Kidney (tissue), 14 donors: ENCODE measurements around the gene UNC13C. TPM values are rescaled to one million over a fixed set of nuclear protein-coding genes. Genes with fewer than 3 reads are reported as not detected.

Experiments
- DNase-seq, 5 donors: peaks; one replicate each; pipeline ENCODE4 v3.0.0-alpha.2; 2013 to 2020
- FAIRE-seq: peaks from 2 replicates; lab custom pipeline; 2012; peaks lifted over from hg19 to GRCh38; lab: Jason Lieb, UNC
- H3K27ac ChIP-seq, 2 donors: one replicate each; pipeline ENCODE4 v1.7.0; 2013; ENCODE audit warnings: low read depth in 2 of 2, low read length in 2 of 2, inconsistent platforms in 1 of 2
- H3K27me3 ChIP-seq: one replicate; pipeline ENCODE4 v1.7.1; 2013; ENCODE audit warnings: low read length, inconsistent platforms; ENCODE audit not compliant: control insufficient read depth, insufficient read depth
- H3K36me3 ChIP-seq, 3 donors: one replicate each; pipeline versions ENCODE4 v1.7.0 to v1.7.1; 2013; ENCODE audit warnings: low read length in 3 of 3, control low read depth in 1 of 3, inconsistent platforms in 1 of 3; ENCODE audit not compliant: insufficient read depth in 3 of 3, control insufficient read depth in 2 of 3
- H3K4me1 ChIP-seq, 3 donors: one replicate each; pipeline versions ENCODE4 v1.7.0 to v1.7.1; 2013; ENCODE audit warnings: low read length in 3 of 3, inconsistent platforms in 1 of 3, low read depth in 1 of 3; ENCODE audit not compliant: control insufficient read depth in 2 of 3, insufficient read depth in 2 of 3
- H3K4me3 ChIP-seq, 3 donors: one replicate each; pipeline versions ENCODE4 v1.7.0 to v1.8.1; 2013; ENCODE audit warnings: low read length in 3 of 3, control low read depth in 1 of 3, inconsistent platforms in 1 of 3
- H3K9ac ChIP-seq, 3 donors: one replicate each; pipeline versions ENCODE4 v1.7.0 to v1.7.1; 2013; ENCODE audit warnings: low read length in 3 of 3, control low read depth in 1 of 3, inconsistent platforms in 1 of 3
- H3K9me3 ChIP-seq, 3 donors: one replicate each; pipeline versions ENCODE4 v1.7.0 to v1.7.1; 2013; ENCODE audit warnings: low read length in 3 of 3, control low read depth in 1 of 3, inconsistent platforms in 1 of 3; ENCODE audit not compliant: control insufficient read depth in 2 of 3, insufficient read depth in 1 of 3
- CTCF ChIP-seq: IDR thresholded peaks from 3 replicates; pipeline ENCODE4 v1.5.1; 2012; ENCODE audit warnings: mild to moderate bottlenecking, moderate library complexity, borderline replicate concordance; ENCODE audit not compliant: insufficient read depth; ENCODE audit errors: extremely low read depth
- intact Hi-C: fragments of 100-400 bp; cut with DNase I; formaldehyde crosslinking; loops from one replicate; pipeline ENCODE4 v1.11.1; 2022
- polyA plus RNA-seq: library from polyadenylated mRNA; stranded (reverse); fragments of 350-450 nt; fragmentation: Illumina TruSeq; extraction: RNeasy Lipid Tissue Mini Kit (QIAGEN cat#74804); gene quantifications from one replicate; pipeline ENCODE4 v1.2.3, GENCODE V29; 2014; ENCODE audit warnings: low read depth, low replicate concordance; ENCODE audit not compliant: insufficient read depth
- total RNA-seq: library from RNA; stranded (reverse); fragmentation: NEBNext Ultra II Directional; extraction: Animal tissue kit (Norgen Biotek cat#: 25700); gene quantifications from one replicate; pipeline ENCODE4 v1.2.1, GENCODE V29; 2021
- donor health status: control.
- donor health status: control.
- donor health status: control.
- donor health status: control.
- donor health status: control.
- donor health status: DM: yes; HTN: yes; CAD: no.
- donor health status: Normal renal cell carcinoma (clear cell type).

Gene UNC13C
- total and polyA plus RNA-seq, 2 donors from 2014 or later: 0.19 to 0.45 TPM

- no peak for DNase-seq
- FAIRE-seq: no peak
- H3K36me3 ChIP-seq: no peaks in the 10 kb centered on the region
- no peaks in the 10 kb centered on the region for H3K4me1 ChIP-seq
- H3K9ac ChIP-seq: no peak overlapping the region
- no peaks in the 10 kb centered on the region for H3K27me3 ChIP-seq
- no peaks in the 10 kb centered on the region for H3K9me3 ChIP-seq
- no peak for TF ChIP-seq CTCF
- intact Hi-C loops: no loop called here
- no peak overlapping the region for H3K27ac ChIP-seq
- H3K4me3 ChIP-seq: no peak overlapping the region
Measured at GRCh38 chr15:54007256-54007655, 29.0 kb downstream of the UNC13C start.

GRCh38 chr15:54011656-54012055 lies 33.4 kb downstream of the UNC13C start:
- Histone ChIP-seq H3K4me1 (no peaks in the 10 kb centered on the region), H3K27me3 (no peaks in the 10 kb centered on the region), H3K27ac (no peak overlapping the region), H3K36me3 (no peaks in the 10 kb centered on the region), H3K9ac (no peak overlapping the region), H3K9me3 (no peaks in the 10 kb centered on the region), H3K4me3 (no peak overlapping the region)
- intact Hi-C loops: no loop called here
- no peak for TF ChIP-seq CTCF
- no peak for DNase-seq
- no peak for FAIRE-seq

GRCh38 chr15:54014067-54014655 lies 35.9 kb downstream of the UNC13C start:
- Histone ChIP-seq H3K27me3 (no peaks in the 10 kb centered on the region), H3K36me3 (no peaks in the 10 kb centered on the region), H3K4me1 (no peaks in the 10 kb centered on the region), H3K27ac (no peak overlapping the region), H3K9ac (no peak overlapping the region), H3K9me3 (no peaks in the 10 kb centered on the region), H3K4me3 (no peak overlapping the region)
- DNase-seq: no peak
- FAIRE-seq: no peak
- intact Hi-C loops: no loop called here
- TF ChIP-seq CTCF: no peak

GRCh38 chr15:54017251-54017650 lies 39.0 kb downstream of the UNC13C start:
- no peaks in the 10 kb centered on the region for H3K36me3 ChIP-seq
- H3K9me3 ChIP-seq: no peaks in the 10 kb centered on the region
- DNase-seq (no peak), FAIRE-seq (no peak)
- H3K27me3 ChIP-seq: no peaks in the 10 kb centered on the region
- no peak overlapping the region for H3K27ac ChIP-seq
- TF ChIP-seq CTCF: no peak
- intact Hi-C loops: no loop called here
- no peak overlapping the region for H3K4me3 ChIP-seq
- H3K4me1 ChIP-seq: no peaks in the 10 kb centered on the region
- H3K9ac ChIP-seq: no peak overlapping the region
